Measurements from ENCODE around the gene OTOP1.
A peak's percentile ranks its signal among the peaks of the same experiment; 100 is the strongest.
"Not testable (repeated sequence)": the region's sequence is repeated elsewhere in the genome, so short reads cannot be mapped to it uniquely, and the experiment has no call there.

Gene OTOP1

GRCh38 chr4:4226606-4227438 is at the start of gene OTOP1:
OTOP1 (minus strand) TSS chr4:4226929; CDS start chr4:4226864, 65 bp downstream.
- in situ Hi-C loops (cut with HindIII; ENCODE audit: low pct_ligation_motif_present, low pct_unique_long_range_greater_than_20kb, low sequenced_read_pairs): no loop called here
- DNase-seq: no peak

GRCh38 chr4:4274226-4274625 is 47.5 kb upstream of the OTOP1 start:
- in situ Hi-C loops (cut with HindIII; ENCODE audit: low pct_ligation_motif_present, low pct_unique_long_range_greater_than_20kb, low sequenced_read_pairs): no loop called here
- DNase-seq: no peak

GRCh38 chr4:4271912-4272311 is 45.2 kb upstream of the OTOP1 start:
- DNase-seq: peak; percentile 3
- in situ Hi-C loops (cut with HindIII; ENCODE audit: low pct_ligation_motif_present, low pct_unique_long_range_greater_than_20kb, low sequenced_read_pairs): no loop called here

GRCh38 chr4:4270529-4270928 is 43.8 kb upstream of the OTOP1 start:
- DNase-seq: no peak
- in situ Hi-C loops (cut with HindIII; ENCODE audit: low pct_ligation_motif_present, low pct_unique_long_range_greater_than_20kb, low sequenced_read_pairs): no loop called here

GRCh38 chr4:4269856-4270255 is 43.1 kb upstream of the OTOP1 start:
- no peak for DNase-seq
- in situ Hi-C loops (cut with HindIII; ENCODE audit: low pct_ligation_motif_present, low pct_unique_long_range_greater_than_20kb, low sequenced_read_pairs): no loop called here

GRCh38 chr4:4269331-4269731 is 42.6 kb upstream of the OTOP1 start:
- DNase-seq: no peak
- in situ Hi-C loops (cut with HindIII; ENCODE audit: low pct_ligation_motif_present, low pct_unique_long_range_greater_than_20kb, low sequenced_read_pairs): no loop called here

GRCh38 chr4:4268776-4269175 is 42.0 kb upstream of the OTOP1 start:
- in situ Hi-C loops (cut with HindIII; ENCODE audit: low pct_ligation_motif_present, low pct_unique_long_range_greater_than_20kb, low sequenced_read_pairs): no loop called here
- DNase-seq: no peak

- in situ Hi-C loops (cut with HindIII; ENCODE audit: low pct_ligation_motif_present, low pct_unique_long_range_greater_than_20kb, low sequenced_read_pairs): no loop called here
Measured at GRCh38 chr4:4267981-4268380, 41.3 kb upstream of the OTOP1 start.

GRCh38 chr4:4260185-4260751 is 33.5 kb upstream of the OTOP1 start:
- in situ Hi-C loops (cut with HindIII; ENCODE audit: low pct_ligation_motif_present, low pct_unique_long_range_greater_than_20kb, low sequenced_read_pairs): no loop called here

More at GRCh38 chr4:4267981-4268380, 41.3 kb upstream of the OTOP1 start:
- DNase-seq: no peak

GRCh38 chr4:4259484-4260100 is 32.9 kb upstream of the OTOP1 start:
- DNase-seq: no peak
- in situ Hi-C loops (cut with HindIII; ENCODE audit: low pct_ligation_motif_present, low pct_unique_long_range_greater_than_20kb, low sequenced_read_pairs): no loop called here

More at GRCh38 chr4:4260185-4260751, 33.5 kb upstream of the OTOP1 start:
- DNase-seq: peak; percentile 59

GRCh38 chr4:4257705-4258104 is 31.0 kb upstream of the OTOP1 start:
- in situ Hi-C loops (cut with HindIII; ENCODE audit: low pct_ligation_motif_present, low pct_unique_long_range_greater_than_20kb, low sequenced_read_pairs): not testable (repeated sequence)

GRCh38 chr4:4256799-4257198 is 30.1 kb upstream of the OTOP1 start:
- in situ Hi-C loops (cut with HindIII; ENCODE audit: low pct_ligation_motif_present, low pct_unique_long_range_greater_than_20kb, low sequenced_read_pairs): no loop called here

More at GRCh38 chr4:4257705-4258104, 31.0 kb upstream of the OTOP1 start:
- not testable (repeated sequence) for DNase-seq

GRCh38 chr4:4254666-4255065 is 27.9 kb upstream of the OTOP1 start:
- in situ Hi-C loops (cut with HindIII; ENCODE audit: low pct_ligation_motif_present, low pct_unique_long_range_greater_than_20kb, low sequenced_read_pairs): no loop called here
- DNase-seq: no peak

More at GRCh38 chr4:4256799-4257198, 30.1 kb upstream of the OTOP1 start:
- DNase-seq: no peak

- in situ Hi-C loops (cut with HindIII; ENCODE audit: low pct_ligation_motif_present, low pct_unique_long_range_greater_than_20kb, low sequenced_read_pairs): no loop called here
- no peak for DNase-seq
Measured at GRCh38 chr4:4254199-4254598, 27.5 kb upstream of the OTOP1 start.

- in situ Hi-C loops (cut with HindIII; ENCODE audit: low pct_ligation_motif_present, low pct_unique_long_range_greater_than_20kb, low sequenced_read_pairs): no loop called here
- DNase-seq: no peak
Measured at GRCh38 chr4:4249866-4250265, 23.1 kb upstream of the OTOP1 start.

GRCh38 chr4:4249342-4249741 is 22.6 kb upstream of the OTOP1 start:
- in situ Hi-C loops (cut with HindIII; ENCODE audit: low pct_ligation_motif_present, low pct_unique_long_range_greater_than_20kb, low sequenced_read_pairs); DNase-seq: not testable (repeated sequence)

GRCh38 chr4:4248885-4249203 is 22.1 kb upstream of the OTOP1 start:
- in situ Hi-C loops (cut with HindIII; ENCODE audit: low pct_ligation_motif_present, low pct_unique_long_range_greater_than_20kb, low sequenced_read_pairs): no loop called here
- no peak for DNase-seq

- in situ Hi-C loops (cut with HindIII; ENCODE audit: low pct_ligation_motif_present, low pct_unique_long_range_greater_than_20kb, low sequenced_read_pairs): no loop called here
- DNase-seq: peak; percentile 91
Measured at GRCh38 chr4:4248029-4248884, 21.5 kb upstream of the OTOP1 start, which contains the start of gene TMEM128. TMEM128 (minus strand) TSS chr4:4248223; CDS start chr4:4248202, 21 bp downstream.

- DNase-seq: no peak
- in situ Hi-C loops (cut with HindIII; ENCODE audit: low pct_ligation_motif_present, low pct_unique_long_range_greater_than_20kb, low sequenced_read_pairs): no loop called here
Measured at GRCh38 chr4:4247696-4248028, 20.9 kb upstream of the OTOP1 start.

Measured in ACHN (cell line).